Peyer's patch (tissue), 4 donors: ENCODE measurements around the gene PIGT. TPM values are rescaled to one million over a fixed set of nuclear protein-coding genes. Genes with fewer than 3 reads are reported as not detected.

Source experiments
- DNase-seq, 3 donors: peaks; one replicate each; pipeline ENCODE4 v3.0.0-alpha.2; 2017 to 2019
- H3K27ac ChIP-seq, 4 donors: fragments of 200-600 bp; sonication (generic); one replicate each; pipeline ENCODE4 v1.5.1; 2016 to 2019
- H3K27me3 ChIP-seq, 2 donors: fragments of 200-600 bp; sonication (generic); one replicate each; pipeline ENCODE4 v1.5.1; 2019
- H3K36me3 ChIP-seq, 3 donors: fragments of 200-600 bp; sonication (generic); one replicate each; pipeline ENCODE4 v1.5.1; 2016 to 2019
- H3K4me1 ChIP-seq, 4 donors: fragments of 200-600 bp; sonication (generic); one replicate each; pipeline ENCODE4 v1.5.1; 2016 to 2019
- H3K4me3 ChIP-seq, 4 donors: fragments of 200-600 bp; sonication (generic); 1 replicate in 3 of 4; 2 replicates in 1 of 4; pipeline ENCODE4 v1.5.1; 2016 to 2019; ENCODE audit warnings: mild to moderate bottlenecking in 1 of 4
- H3K9me3 ChIP-seq, 4 donors: fragments of 200-600 bp; sonication (generic); one replicate each; pipeline ENCODE4 v1.5.1; 2016 to 2019; ENCODE audit warnings: mild to moderate bottlenecking in 1 of 4
- CTCF ChIP-seq, 6 experiments: fragments of 450-650 bp in 4 of 6; fragments of 200-600 bp in 2 of 6; sonication (generic) in 1 of 6; IDR thresholded peaks; one replicate each; pipeline ENCODE4 v1.5.1; 2017 to 2019; ENCODE audit warnings: antibody characterized with exemption in 6 of 6, mild to moderate bottlenecking in 3 of 6, moderate library complexity in 1 of 6
- POLR2A ChIP-seq, 2 donors: fragments of 450-650 bp; IDR thresholded peaks; one replicate each; pipeline ENCODE4 v1.5.1; 2017; ENCODE audit warnings: antibody characterized with exemption in 2 of 2, mild to moderate bottlenecking in 2 of 2, moderate library complexity in 2 of 2
- total RNA-seq, 4 donors: library from RNA; depleted of rRNA; stranded (reverse); fragments of >200 nt; gene quantifications; one replicate each; pipeline ENCODE4 v1.1.0, GENCODE V29; 2016

PIGT gene
- total RNA-seq, 4 donors from 2014 or later = 87.5 to 147 (median 113) TPM

GRCh38 chr20:45392733-45393132, 23.2 kb upstream of the PIGT start:
- Histone ChIP-seq H3K27ac (no peak overlapping the region), H3K4me1 (no peaks in the 10 kb centered on the region), H3K27me3 (no peaks in the 10 kb centered on the region), H3K36me3 (no peaks in the 10 kb centered on the region), H3K9me3 (no peaks in the 10 kb centered on the region), H3K4me3 (no peak overlapping the region)
- no peak for DNase-seq
- TF ChIP-seq POLR2A (IDR thresholded peaks at IDR 0.05) (no peak), CTCF (IDR thresholded peaks at IDR 0.05) (no peak)

DNA sequence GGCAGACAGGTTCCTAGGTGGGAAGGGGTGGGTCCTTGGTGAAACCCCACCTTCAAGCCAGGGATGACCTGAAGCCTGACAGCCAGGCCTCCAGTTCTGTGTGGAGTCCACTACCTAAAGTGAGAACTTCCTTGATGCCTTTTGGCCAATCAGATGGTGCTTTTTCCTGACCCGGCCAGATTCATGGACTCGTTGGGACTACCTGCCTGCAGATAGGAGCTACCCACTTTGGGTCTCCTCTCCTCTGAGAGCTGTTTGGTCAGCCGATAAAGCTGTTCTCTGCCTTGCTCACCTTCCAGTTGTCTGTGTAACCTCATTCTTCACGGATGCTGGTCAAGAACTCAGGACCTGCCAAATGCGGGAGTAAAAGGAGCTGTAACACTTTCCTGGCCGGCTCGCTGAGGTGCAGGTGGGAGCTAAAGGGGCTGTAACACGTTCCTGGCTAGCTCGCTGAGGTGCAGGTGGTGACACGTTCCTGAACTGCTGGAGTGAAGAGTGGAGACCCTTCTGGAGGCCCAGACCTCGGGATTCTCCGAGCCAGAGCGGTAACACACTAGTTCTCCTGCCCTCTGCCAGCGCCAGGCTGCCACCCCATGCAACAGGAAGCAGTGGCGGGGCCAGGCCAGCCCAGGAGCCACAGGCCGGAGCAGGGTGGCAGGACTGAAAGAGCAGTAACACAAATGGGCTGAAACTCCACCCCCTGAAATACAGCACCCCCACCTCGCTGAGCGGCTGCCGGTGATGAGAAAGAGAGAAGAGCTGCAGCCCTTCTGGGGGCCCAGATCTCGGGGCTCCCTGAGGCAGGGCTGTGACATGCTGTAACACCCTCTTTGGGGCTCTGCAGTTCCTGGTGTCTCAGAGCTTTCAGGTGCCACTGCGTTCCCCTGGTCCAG, 21.5 kb upstream of the PIGT start:
- DNase-seq = no peak
- H3K36me3 ChIP-seq = no peaks in the 10 kb centered on the region
- no peaks in the 10 kb centered on the region for H3K27me3 ChIP-seq
- TF ChIP-seq CTCF (IDR thresholded peaks at IDR 0.05) = no peak
- no peak for TF ChIP-seq POLR2A (IDR thresholded peaks at IDR 0.05)
- H3K9me3 ChIP-seq = no peaks in the 10 kb centered on the region
- no peaks in the 10 kb centered on the region for H3K4me1 ChIP-seq
- no peak overlapping the region for H3K27ac ChIP-seq
- no peak overlapping the region for H3K4me3 ChIP-seq

GRCh38 chr20:45395114-45395415, 20.9 kb upstream of the PIGT start:
- DNase-seq = no peak
- H3K9me3 ChIP-seq = peaks cover 0 to 2% (median 0%) of the 10 kb centered on the region in 4 donors
- TF ChIP-seq CTCF (IDR thresholded peaks at IDR 0.05) (no peak), POLR2A (IDR thresholded peaks at IDR 0.05) (no peak)
- no peak overlapping the region for H3K4me3 ChIP-seq
- H3K4me1 ChIP-seq = no peaks in the 10 kb centered on the region
- H3K36me3 ChIP-seq = no peaks in the 10 kb centered on the region
- H3K27ac ChIP-seq = no peak overlapping the region
- H3K27me3 ChIP-seq = no peaks in the 10 kb centered on the region

GRCh38 chr20:45399018-45399417, 16.9 kb upstream of the PIGT start:
- Histone ChIP-seq H3K4me1 (no peaks in the 10 kb centered on the region), H3K27ac (no peak overlapping the region), H3K9me3 (peaks cover 0 to 15% (median 3%) of the 10 kb centered on the region in 4 donors), H3K27me3 (no peaks in the 10 kb centered on the region), H3K36me3 (no peaks in the 10 kb centered on the region), H3K4me3 (no peak overlapping the region)
- DNase-seq = no peak
- TF ChIP-seq POLR2A (IDR thresholded peaks at IDR 0.05) (no peak), CTCF (IDR thresholded peaks at IDR 0.05) (no peak)

DNA sequence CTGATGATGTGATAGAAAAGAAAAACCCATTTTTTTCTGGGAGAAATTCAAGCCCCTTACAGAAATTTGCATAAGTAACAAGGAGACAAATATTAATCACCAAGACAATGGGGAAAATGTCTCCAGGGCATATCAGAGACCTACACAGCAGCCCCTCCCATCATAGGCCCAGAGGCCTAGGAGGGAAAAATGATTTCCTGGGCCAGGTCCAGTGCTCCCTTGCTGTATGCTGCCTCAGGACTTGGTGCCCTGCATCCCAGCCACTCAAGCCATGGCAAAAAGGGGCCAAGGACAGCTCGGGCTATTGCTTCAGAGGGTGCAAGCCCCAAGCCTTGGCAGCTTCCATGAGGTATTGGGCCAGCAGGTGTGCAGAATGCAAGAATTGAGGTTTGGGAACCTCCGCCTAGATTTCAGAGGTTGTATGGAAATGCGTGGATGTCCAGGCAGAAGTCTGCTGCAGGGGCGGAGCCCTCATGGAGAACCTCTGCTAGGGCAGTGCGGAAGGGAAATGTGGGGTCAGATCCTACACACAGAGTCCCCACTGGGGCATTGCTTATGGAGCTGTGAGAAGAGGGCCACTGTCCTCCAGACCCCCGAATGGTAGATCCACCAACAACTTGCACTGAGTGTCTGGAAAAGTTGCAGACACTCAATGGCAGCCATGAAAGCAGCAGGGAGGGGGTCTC, 15.5 kb upstream of the PIGT start:
- Histone ChIP-seq H3K9me3 (peaks cover 0 to 15% (median 3%) of the 10 kb centered on the region in 4 donors), H3K27ac (no peak overlapping the region), H3K27me3 (no peaks in the 10 kb centered on the region), H3K36me3 (no peaks in the 10 kb centered on the region), H3K4me1 (peaks cover 0 to 3% (median under 1%) of the 10 kb centered on the region in 4 donors), H3K4me3 (no peak overlapping the region)
- TF ChIP-seq CTCF (IDR thresholded peaks at IDR 0.05) (no peak), POLR2A (IDR thresholded peaks at IDR 0.05) (no peak)
- no peak for DNase-seq
